Glomerular endothelial cell (primary cell): ENCODE measurements around the gene MRPL1. TPM values are rescaled to one million over a fixed set of nuclear protein-coding genes. Genes with fewer than 3 reads are reported as not detected.
"Not testable (repeated sequence)": the region's sequence is repeated elsewhere in the genome, so short reads cannot be mapped to it uniquely, and the experiment has no call there.

Source experiments
- DNase-seq: peaks from one replicate; pipeline ENCODE4 v3.0.0-alpha.2; 2011; ENCODE audit warnings: low read depth, low spot score; ENCODE audit errors: extremely low read depth
- total RNA-seq: library from RNA; depleted of rRNA; stranded (reverse); fragments of >200 nt; gene quantifications from 2 replicates; pipeline ENCODE4 v1.2.3, GENCODE V29; 2015

The MRPL1 gene
- total RNA-seq, 1 donor from 2014 or later: 22.3 TPM

- DNase-seq: no peak
These were observed 13.2 kb upstream of the MRPL1 start for GRCh38 chr4:77849278-77849965.

GRCh38 chr4:77852892-77853495 is 9.6 kb upstream of the MRPL1 start:
- no peak for DNase-seq

GRCh38 chr4:77854431-77855111 is 8.1 kb upstream of the MRPL1 start:
- peak; percentile 78 for DNase-seq

GRCh38 chr4:77856152-77856551 is 6.5 kb upstream of the MRPL1 start:
- DNase-seq: no peak

GRCh38 chr4:77859256-77859655 is 3.4 kb upstream of the MRPL1 start:
- no peak for DNase-seq

GRCh38 chr4:77861495-77861894 is 1.1 kb upstream of the MRPL1 start:
- DNase-seq: no peak

- DNase-seq: not testable (repeated sequence)
These were observed 711 bp downstream of the MRPL1 start for GRCh38 chr4:77863341-77863740.

- DNase-seq: no peak
These were observed 2.6 kb downstream of the MRPL1 start for GRCh38 chr4:77865259-77865658.

- no peak for DNase-seq
These were observed 10.3 kb downstream of the MRPL1 start for GRCh38 chr4:77872723-77873445.

- DNase-seq: no peak
These were observed 14.5 kb downstream of the MRPL1 start for GRCh38 chr4:77877167-77877566.

- DNase-seq: no peak
These were observed 15.3 kb downstream of the MRPL1 start for GRCh38 chr4:77877771-77878565.

GRCh38 chr4:77880784-77881183 is 18.2 kb downstream of the MRPL1 start:
- DNase-seq: no peak

GRCh38 chr4:77881460-77882295 is 19.0 kb downstream of the MRPL1 start:
- no peak for DNase-seq

GRCh38 chr4:77893451-77893850 is 30.8 kb downstream of the MRPL1 start:
- no peak for DNase-seq

- no peak for DNase-seq
These were observed 37.0 kb downstream of the MRPL1 start for GRCh38 chr4:77899607-77900006.

- DNase-seq: no peak
These were observed 40.6 kb downstream of the MRPL1 start for GRCh38 chr4:77903186-77903585.

GRCh38 chr4:77905651-77906263 is 43.1 kb downstream of the MRPL1 start:
- DNase-seq: no peak

- DNase-seq: no peak
These were observed 48.0 kb downstream of the MRPL1 start for GRCh38 chr4:77910676-77911075.

GRCh38 chr4:77911091-77911490 is 48.5 kb downstream of the MRPL1 start:
- DNase-seq: no peak
